Astrocyte (in vitro differentiated cells and primary cell): ENCODE data around the gene TMEM196. TPM values are rescaled to one million over a fixed set of nuclear protein-coding genes. Genes with fewer than 3 reads are reported as not detected.

Experiments used
- DNase-seq: peaks from one replicate; pipeline ENCODE4 v3.0.0-alpha.2; 2010; ENCODE audit warnings: low read depth
- FAIRE-seq: peaks from 2 replicates; lab custom pipeline; 2011; peaks lifted over from hg19 to GRCh38; lab: Jason Lieb, UNC
- H2AFZ ChIP-seq: 2 replicates; pipeline ENCODE4 v1.6.0; 2012; ENCODE audit warnings: low read depth, low read length, inconsistent platforms
- H3K27ac ChIP-seq: 2 replicates; pipeline ENCODE4 v1.5.1; 2011; ENCODE audit warnings: low read depth, low read length, inconsistent platforms
- H3K27me3 ChIP-seq: 2 replicates; pipeline ENCODE4 v1.6.0; 2011; ENCODE audit warnings: low read length, inconsistent platforms; ENCODE audit not compliant: insufficient read depth
- H3K36me3 ChIP-seq: 2 replicates; pipeline ENCODE4 v1.5.1; 2011; ENCODE audit warnings: low read length, inconsistent platforms; ENCODE audit not compliant: insufficient read depth
- H3K4me1 ChIP-seq: 2 replicates; pipeline ENCODE4 v1.5.1; 2011; ENCODE audit warnings: low read length, inconsistent platforms; ENCODE audit not compliant: insufficient read depth
- H3K4me2 ChIP-seq: 2 replicates; pipeline ENCODE4 v1.6.0; 2012; ENCODE audit warnings: low read length, inconsistent platforms
- H3K4me3 ChIP-seq: 2 replicates; pipeline ENCODE4 v1.5.1; 2011; ENCODE audit warnings: low read depth, mild to moderate bottlenecking, low read length, inconsistent platforms; ENCODE audit not compliant: insufficient read depth
- H3K79me2 ChIP-seq: 2 replicates; pipeline ENCODE4 v1.6.0; 2012; ENCODE audit warnings: mild to moderate bottlenecking, low read length, inconsistent platforms; ENCODE audit not compliant: insufficient read depth
- H3K9ac ChIP-seq: 2 replicates; pipeline ENCODE4 v1.6.0; 2012; ENCODE audit warnings: mild to moderate bottlenecking, low read length, inconsistent platforms
- H3K9me3 ChIP-seq: 2 replicates; pipeline ENCODE4 v1.5.1; 2012; ENCODE audit warnings: low read depth, mild to moderate bottlenecking, low read length, inconsistent platforms; ENCODE audit not compliant: insufficient read depth
- H4K20me1 ChIP-seq: 2 replicates; pipeline ENCODE4 v1.6.0; 2012; ENCODE audit warnings: low read length, inconsistent platforms; ENCODE audit not compliant: insufficient read depth
- H3K27ac Mint-ChIP-seq: one replicate; pipeline ENCODE4 v1.8.0; 2021; ENCODE audit warnings: mild to moderate bottlenecking, mixed read lengths; ENCODE audit not compliant: unreplicated experiment
- H3K27me3 Mint-ChIP-seq: one replicate; pipeline ENCODE4 v1.8.0; 2021; ENCODE audit warnings: low read depth, mixed read lengths; ENCODE audit not compliant: unreplicated experiment
- H3K36me3 Mint-ChIP-seq: one replicate; pipeline ENCODE4 v1.8.0; 2021; ENCODE audit warnings: low read depth, mixed read lengths; ENCODE audit not compliant: unreplicated experiment
- H3K4me1 Mint-ChIP-seq: one replicate; pipeline ENCODE4 v1.8.0; 2021; ENCODE audit warnings: low read depth, mixed read lengths; ENCODE audit not compliant: unreplicated experiment
- H3K4me3 Mint-ChIP-seq: one replicate; pipeline ENCODE4 v1.8.0; 2021; ENCODE audit warnings: mild to moderate bottlenecking, moderate library complexity, mixed read lengths; ENCODE audit not compliant: unreplicated experiment
- H3K9me3 Mint-ChIP-seq: one replicate; pipeline ENCODE4 v1.8.0; 2021; ENCODE audit warnings: mild to moderate bottlenecking, mixed read lengths; ENCODE audit not compliant: unreplicated experiment
- CTCF ChIP-seq: IDR thresholded peaks from 2 replicates; pipeline ENCODE4 v1.5.1; 2011; ENCODE audit warnings: low read depth, mild to moderate bottlenecking, inconsistent platforms, low read length, moderate library complexity; ENCODE audit not compliant: insufficient read depth
- EZH2 ChIP-seq: IDR thresholded peaks from 2 replicates; pipeline ENCODE4 v1.6.1; 2012; ENCODE audit warnings: mild to moderate bottlenecking, low read length, inconsistent platforms; ENCODE audit not compliant: insufficient read depth
- total RNA-seq: library from RNA; stranded (reverse); gene quantifications from 2 replicates; pipeline ENCODE4 v1.2.1, GENCODE V29; 2021

The TMEM196 gene
- total RNA-seq, 1 donor from 2014 or later: not detected

GRCh38 chr7:19775578-19775977 lies 2.2 kb upstream of the TMEM196 start:
- Histone ChIP-seq H3K36me3 (no peaks in the 10 kb centered on the region), H3K27ac (no peak overlapping the region), H4K20me1 (no peaks in the 10 kb centered on the region), H3K9ac (no peak overlapping the region), H2AFZ (no peak overlapping the region), H3K4me1 (peaks cover 13% of the 10 kb centered on the region), H3K79me2 (no peaks in the 10 kb centered on the region), H3K27me3 (no peaks in the 10 kb centered on the region), H3K9me3 (no peaks in the 10 kb centered on the region), H3K4me2 (no peak overlapping the region), H3K4me3 (no peak overlapping the region)
- DNase-seq: no peak
- H3K27ac Mint-ChIP-seq: no peak overlapping the region
- no peaks in the 10 kb centered on the region for H3K9me3 Mint-ChIP-seq
- H3K4me1 Mint-ChIP-seq: peaks cover 8% of the 10 kb centered on the region
- H3K36me3 Mint-ChIP-seq: no peaks in the 10 kb centered on the region
- TF ChIP-seq CTCF (no peak), EZH2 (no peak)
- no peak for FAIRE-seq
- H3K27me3 Mint-ChIP-seq: peaks cover 31% of the 10 kb centered on the region
- no peak overlapping the region for H3K4me3 Mint-ChIP-seq

GRCh38 chr7:19772306-19772705 lies 1.1 kb downstream of the TMEM196 start:
- H3K27ac ChIP-seq: no peak overlapping the region
- H4K20me1 ChIP-seq: no peaks in the 10 kb centered on the region
- Mint-ChIP-seq H3K4me3 (peak overlapping the region; percentile 78), H3K4me1 (peaks cover 8% of the 10 kb centered on the region), H3K9me3 (no peaks in the 10 kb centered on the region), H3K27me3 (peaks cover 31% of the 10 kb centered on the region), H3K36me3 (no peaks in the 10 kb centered on the region), H3K27ac (no peak overlapping the region)
- peak overlapping the region; percentile 72 for H2AFZ ChIP-seq
- no peak for FAIRE-seq
- H3K9me3 ChIP-seq: no peaks in the 10 kb centered on the region
- H3K4me2 ChIP-seq: peak overlapping the region; percentile 89
- no peak overlapping the region for H3K9ac ChIP-seq
- no peaks in the 10 kb centered on the region for H3K27me3 ChIP-seq
- H3K36me3 ChIP-seq: no peaks in the 10 kb centered on the region
- peaks cover 13% of the 10 kb centered on the region for H3K4me1 ChIP-seq
- DNase-seq: no peak
- no peak for TF ChIP-seq CTCF
- TF ChIP-seq EZH2: no peak
- peak overlapping the region; percentile 57 for H3K4me3 ChIP-seq
- no peaks in the 10 kb centered on the region for H3K79me2 ChIP-seq

- H3K36me3 ChIP-seq: no peaks in the 10 kb centered on the region
- H3K79me2 ChIP-seq: no peaks in the 10 kb centered on the region
- FAIRE-seq: no peak
- H3K4me3 ChIP-seq: no peak overlapping the region
- no peak overlapping the region for H2AFZ ChIP-seq
- no peak overlapping the region for H3K27ac ChIP-seq
- Mint-ChIP-seq H3K4me1 (no peaks in the 10 kb centered on the region), H3K4me3 (no peak overlapping the region), H3K9me3 (no peaks in the 10 kb centered on the region), H3K36me3 (no peaks in the 10 kb centered on the region), H3K27me3 (no peaks in the 10 kb centered on the region), H3K27ac (no peak overlapping the region)
- TF ChIP-seq EZH2: no peak
- no peak for TF ChIP-seq CTCF
- no peak overlapping the region for H3K9ac ChIP-seq
- H3K4me1 ChIP-seq: no peaks in the 10 kb centered on the region
- H3K4me2 ChIP-seq: no peak overlapping the region
- no peaks in the 10 kb centered on the region for H4K20me1 ChIP-seq
- H3K27me3 ChIP-seq: no peaks in the 10 kb centered on the region
- no peaks in the 10 kb centered on the region for H3K9me3 ChIP-seq
- no peak for DNase-seq
These were observed 10.8 kb downstream of the TMEM196 start for GRCh38 chr7:19762631-19763030.
